Skeletal muscle cell (primary cell): ENCODE measurements around the gene RGL3.
A peak's percentile ranks its signal among the peaks of the same experiment; 100 is the strongest.
"Not testable (repeated sequence)": the region's sequence is repeated elsewhere in the genome, so short reads cannot be mapped to it uniquely, and the experiment has no call there.

ENCODE experiments used
- DNase-seq: peaks from one replicate; pipeline ENCODE4 v3.0.0-alpha.2; 2010; ENCODE audit warnings: low read depth
- H3K4me3 ChIP-seq: 2 replicates; pipeline ENCODE4 v1.5.1; 2011; ENCODE audit warnings: low read depth, mild to moderate bottlenecking, control low read depth, low read length, moderate library complexity

RGL3 gene

DNA sequence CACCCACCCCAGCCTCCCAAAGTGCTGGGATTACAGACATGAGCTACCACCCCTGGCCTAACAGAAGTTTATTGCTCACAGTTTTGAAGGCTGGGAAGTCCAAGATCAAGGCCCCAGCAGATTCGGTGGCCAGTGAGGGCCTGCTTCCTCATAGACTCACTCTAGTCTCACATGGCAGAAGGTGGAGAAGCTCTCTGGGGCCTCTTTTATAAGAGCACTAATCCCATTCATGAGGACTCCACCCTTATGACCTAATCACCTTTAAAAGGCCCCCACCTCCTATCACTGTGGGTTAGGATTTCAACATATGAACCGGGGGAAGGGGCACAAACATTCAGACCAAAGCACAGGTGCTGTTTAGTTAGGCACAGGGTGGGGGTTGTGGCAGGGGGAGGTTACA is 51.6 kb downstream of the RGL3 start:
- no peak overlapping the region for H3K4me3 ChIP-seq
- no peak for DNase-seq

DNA sequence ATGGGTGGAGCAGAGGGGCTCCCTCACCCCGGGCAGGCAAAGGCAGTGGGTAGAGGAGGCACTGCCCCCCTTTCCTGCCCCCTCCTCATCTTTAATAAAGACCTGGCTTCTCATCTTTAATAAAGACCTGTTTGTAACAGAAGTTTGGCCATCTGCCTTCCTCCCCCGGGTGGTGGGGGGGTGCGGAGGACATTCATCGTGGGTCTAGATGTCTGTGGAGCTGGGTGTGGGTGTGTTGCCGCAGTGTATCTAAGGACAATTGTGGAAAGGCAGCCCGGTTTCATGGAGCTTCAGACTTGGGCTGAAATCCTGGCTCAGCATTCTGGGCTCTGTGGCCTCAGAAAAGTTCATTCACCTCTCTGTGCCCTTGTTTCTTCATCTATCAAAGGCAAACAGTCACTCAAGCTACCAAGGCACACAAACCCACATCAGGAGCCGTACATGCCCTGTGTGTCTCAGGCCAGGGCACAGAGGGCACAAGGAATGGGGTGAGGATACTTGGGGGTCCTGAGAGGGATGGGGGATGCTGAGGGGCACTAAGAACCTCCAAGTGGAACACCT is 53.5 kb downstream of the RGL3 start:
- no peak for DNase-seq
- H3K4me3 ChIP-seq, result no peak overlapping the region

DNA sequence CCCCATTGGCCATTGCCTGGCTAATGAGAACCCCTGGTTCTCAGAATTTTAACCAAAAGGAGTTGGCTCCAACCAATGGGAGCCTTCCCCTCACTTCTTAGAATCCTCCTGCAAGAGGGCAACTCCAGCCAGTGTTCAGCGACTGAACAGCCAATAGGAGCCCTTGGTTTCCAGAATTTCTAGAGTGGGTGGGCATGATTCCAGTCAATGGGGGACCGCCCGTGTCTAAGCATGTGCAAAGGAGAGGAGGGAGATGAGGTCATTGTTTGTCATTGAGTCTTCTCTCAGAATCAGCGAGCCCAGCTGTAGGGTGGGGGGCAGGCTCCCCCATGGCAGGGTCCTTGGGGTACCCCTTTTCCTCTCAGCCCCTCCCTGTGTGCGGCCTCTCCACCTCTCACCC is 54.2 kb downstream of the RGL3 start:
- no peak for DNase-seq
- no peak overlapping the region for H3K4me3 ChIP-seq

DNA sequence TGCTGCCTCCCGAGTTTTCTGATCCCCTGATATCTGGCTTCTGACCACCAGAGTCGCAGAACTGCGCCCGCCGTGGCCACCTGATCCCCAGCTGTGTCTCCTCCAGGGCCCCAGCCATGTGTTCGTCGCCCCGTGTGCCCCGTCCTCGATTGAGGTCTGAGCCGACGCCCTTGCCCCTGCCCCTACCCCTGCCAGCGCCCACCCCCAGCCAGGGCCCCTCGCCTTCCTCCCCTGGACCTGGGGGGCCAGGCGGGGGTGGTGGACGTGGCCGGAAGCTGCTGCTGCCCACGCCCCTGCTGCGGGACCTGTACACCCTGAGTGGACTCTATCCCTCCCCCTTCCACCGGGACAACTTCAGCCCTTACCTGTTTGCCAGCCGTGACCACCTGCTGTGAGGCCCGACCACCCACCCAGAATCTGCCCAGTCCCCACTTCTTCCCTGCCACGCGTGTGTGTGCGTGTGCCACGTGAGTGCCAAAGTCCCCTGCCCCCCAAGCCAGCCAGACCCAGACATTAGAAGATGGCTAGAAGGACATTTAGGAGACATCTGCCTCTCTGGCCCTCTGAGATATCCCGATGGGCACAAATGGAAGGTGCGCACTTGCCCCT is 54.7 kb downstream of the RGL3 start:
- DNase-seq, result no peak
- H3K4me3 ChIP-seq, result no peak overlapping the region

DNA sequence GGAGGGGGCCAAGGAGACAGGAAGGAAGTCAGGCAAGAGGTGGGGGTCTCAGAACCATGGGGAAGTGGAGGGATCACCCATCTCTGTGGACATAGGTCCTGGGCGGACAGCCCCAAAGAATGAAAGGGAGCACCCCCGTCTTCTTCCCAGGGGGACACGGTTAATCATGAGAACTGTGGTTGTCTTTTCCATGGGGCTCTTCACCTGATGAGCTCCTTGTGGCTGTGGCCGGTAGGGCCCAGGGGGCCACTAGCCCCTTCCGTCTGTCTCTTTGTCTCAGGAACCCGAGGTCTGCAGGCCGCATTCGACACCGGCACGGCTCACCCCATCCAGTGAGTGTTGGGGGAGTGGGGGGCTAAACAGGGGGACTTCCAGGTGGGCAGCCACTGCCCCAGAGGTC is 55.2 kb downstream of the RGL3 start:
- DNase-seq, result no peak
- H3K4me3 ChIP-seq, result no peak overlapping the region

DNA sequence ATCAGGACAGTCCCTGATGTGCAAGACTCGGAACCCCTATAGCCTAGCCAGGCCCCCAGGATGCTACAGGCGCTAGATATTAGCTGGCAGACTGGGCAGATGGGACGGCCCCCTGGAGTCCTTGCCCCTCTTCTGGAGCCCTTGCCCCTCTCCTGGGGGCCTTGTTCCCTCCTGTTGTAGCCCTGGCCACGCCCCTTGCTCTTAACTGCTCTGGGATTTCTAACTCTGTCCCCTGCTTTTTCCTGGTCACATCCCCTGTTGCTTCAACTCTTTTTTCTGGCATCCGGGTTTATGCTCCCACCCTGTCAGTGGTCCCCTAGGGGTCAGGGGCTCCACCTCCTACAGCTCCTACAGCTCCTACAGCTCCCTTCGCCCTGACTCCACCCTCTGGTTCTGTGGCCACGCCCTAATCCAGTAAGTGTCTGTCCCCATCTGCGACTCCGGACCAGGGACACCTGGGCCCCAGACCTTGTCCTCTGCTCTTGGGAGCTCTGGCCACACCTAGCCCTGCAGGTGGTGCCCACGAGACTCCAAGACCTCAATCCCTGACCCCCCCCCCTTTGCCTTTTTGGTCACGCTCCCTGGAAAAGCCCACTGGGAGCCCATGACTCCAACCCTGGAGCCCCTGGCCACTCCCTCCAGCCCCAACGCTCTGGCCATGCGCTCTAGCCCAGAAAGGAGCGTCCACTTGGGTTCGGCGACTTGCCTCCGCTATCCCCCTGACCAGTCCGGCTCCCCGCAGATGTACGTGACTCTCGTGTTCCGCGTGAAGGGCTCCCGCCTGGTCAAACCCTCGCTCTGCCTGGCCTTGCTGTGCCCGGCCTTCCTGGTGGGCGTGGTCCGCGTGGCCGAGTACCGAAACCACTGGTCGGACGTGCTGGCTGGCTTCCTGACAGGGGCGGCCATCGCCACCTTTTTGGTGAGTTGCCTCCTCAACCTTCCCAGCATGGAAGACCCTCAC is 57.1 kb downstream of the RGL3 start:
- H3K4me3 ChIP-seq, result no peak overlapping the region
- DNase-seq, result no peak

DNA sequence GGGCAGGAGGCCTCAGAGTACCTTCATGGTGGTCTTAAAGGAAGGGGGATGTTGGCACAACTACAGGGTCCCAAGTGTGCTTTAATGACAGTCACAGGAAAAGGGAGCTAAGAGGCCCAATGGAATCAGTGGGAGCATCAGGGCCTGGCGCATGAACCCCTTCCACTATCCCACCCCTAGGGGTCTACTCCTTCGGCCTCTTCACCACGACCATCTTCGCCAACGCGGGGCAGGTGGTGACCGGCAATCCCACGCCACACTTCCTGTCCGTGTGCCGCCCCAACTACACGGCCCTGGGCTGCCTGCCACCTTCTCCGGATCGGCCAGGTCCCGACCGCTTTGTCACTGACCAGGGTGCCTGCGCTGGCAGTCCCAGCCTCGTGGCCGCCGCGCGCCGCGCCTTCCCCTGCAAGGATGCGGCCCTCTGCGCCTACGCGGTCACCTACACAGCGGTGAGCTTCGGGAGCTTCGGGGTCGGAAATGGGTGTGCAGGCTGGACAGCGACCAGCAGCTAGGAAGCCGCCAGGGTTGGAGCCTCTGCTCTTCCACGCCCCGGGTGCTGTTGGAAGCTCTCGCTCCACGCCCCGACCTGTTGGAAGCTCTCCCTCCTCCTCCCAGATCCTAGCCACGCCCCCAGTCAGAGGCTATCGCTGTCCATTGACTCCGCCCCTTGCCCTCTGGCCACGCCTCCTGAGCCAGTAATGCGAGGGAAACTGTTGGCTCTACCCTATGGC is 57.9 kb downstream of the RGL3 start:
- H3K4me3 ChIP-seq, result no peak overlapping the region
- no peak for DNase-seq

DNA sequence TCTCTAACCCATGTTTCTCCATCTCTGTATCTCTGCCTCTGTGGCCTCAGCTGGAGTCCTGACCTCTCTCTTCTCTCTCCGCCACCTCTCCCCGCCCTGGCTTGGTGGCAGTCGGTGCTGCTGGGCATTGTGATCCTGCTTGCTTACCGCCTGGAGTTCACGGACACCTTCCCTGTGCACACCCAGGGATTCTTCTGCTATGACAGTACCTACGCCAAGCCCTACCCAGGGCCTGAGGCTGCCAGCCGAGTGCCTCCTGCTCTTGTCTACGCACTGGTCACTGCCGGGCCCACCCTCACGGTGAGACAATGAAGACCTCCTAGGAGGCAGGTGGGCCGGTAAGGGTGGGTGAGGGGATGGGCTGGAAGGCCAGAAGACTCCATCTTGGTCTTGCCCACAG is 59.7 kb downstream of the RGL3 start:
- DNase-seq, result no peak

DNA sequence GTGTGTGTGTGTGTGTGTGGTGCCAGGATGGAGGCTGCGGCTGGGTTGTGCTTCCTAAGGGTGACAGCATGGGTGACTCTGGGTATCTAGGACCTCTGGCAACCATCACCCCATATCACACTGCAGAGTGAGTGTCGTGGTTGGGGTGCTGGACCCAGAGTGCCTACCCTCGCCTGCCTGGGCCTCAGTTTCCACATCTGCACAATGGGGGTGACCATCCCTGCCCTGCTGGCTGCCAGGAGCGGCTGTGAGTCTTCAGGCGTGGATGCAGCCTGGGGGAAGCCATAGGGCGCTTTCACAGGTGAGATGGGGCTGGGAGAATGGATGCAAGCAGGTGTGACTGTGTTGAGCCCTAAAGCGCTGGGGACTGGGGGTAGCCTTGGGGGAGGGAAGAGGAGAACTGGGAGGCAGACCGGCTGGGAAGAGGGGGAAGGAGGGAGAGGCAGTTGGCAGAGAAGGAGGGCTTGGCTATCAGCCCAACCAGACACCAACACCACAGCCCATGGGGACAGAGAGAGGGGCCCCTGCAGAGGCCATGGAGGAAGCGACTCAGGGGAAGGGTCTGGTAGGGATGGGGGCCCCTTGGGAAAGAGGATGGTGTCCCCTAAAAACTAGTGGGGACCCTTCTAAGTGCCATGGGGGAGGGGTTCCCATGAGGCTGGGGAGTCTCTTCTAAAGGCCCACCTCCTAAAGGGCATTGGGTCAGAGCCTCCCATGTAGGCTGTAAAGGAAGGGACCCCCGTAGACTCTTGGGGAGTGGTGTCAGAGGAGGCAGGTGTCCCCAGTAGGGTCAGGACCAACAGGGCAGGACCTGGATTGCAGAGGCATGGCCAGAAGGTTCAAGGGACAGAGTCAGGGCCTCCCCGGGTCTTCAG is 62.2 kb downstream of the RGL3 start:
- H3K4me3 ChIP-seq, result no peak overlapping the region
- DNase-seq, result no peak

More for the DNA sequence above, 59.7 kb downstream of the RGL3 start:
- H3K4me3 ChIP-seq, result no peak overlapping the region

DNA sequence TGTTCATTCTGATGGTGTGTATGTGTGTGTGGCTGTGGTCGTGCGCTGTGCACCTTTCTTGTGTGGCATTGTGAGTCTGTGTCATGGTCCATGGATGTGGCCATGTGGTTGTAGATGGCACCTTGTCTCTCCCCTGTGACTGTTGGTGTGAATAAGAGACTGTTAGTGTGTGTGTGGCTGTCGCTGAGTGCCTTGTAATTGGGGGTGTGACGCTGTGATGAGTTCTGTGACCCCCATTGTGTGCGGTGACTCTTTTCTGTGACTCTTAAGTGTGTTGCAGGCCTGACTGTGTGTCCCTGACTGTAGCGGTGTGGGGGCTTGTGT is 63.1 kb downstream of the RGL3 start:
- peak overlapping the region; percentile 67 for H3K4me3 ChIP-seq
- no peak for DNase-seq

DNA sequence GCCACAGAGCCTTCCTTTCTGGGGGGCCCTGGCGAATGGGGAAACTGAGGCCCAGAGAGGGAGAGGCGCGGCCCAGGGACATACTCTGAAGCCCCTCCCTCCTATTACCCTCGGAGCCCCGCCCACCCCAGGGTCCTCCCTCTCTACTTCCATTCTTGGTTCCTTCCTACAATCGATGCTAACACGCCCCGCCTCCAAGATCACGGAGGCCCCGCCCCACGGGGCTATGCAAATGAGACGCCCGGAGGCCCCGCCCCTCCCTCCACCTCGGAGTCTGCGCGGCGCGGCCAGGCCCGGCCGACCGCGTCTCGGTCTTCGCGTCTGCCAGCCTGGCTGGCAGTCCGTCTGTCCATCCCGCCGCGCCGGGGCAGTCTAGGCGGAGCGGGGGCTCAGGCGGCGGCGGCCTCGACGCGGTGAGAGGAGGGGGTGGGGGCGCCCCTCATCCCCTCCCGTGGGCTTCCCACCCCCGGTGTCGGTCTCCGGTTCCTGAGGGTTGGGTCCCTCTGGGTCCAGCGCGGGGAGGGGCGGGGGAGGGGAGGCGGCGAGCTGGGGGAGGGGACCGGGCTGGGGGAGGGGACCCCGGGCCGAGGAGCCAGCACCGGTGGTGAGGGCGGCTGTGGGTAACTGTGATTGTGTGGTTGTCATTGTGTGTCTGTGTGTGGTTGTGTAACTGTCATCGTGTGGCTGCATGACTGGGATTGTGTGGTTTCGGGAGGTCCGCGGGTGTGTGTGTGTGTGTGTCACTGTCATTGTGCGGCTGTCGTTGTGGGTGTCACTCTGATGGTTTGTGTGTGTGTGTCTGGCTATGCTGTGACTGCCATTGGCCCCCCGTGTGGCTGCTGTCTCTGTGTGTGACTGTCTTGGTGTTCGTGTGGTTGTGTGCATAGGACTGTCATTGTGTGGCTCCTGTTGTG is 63.7 kb downstream of the RGL3 start, which contains the start of gene PLPPR2:
TSS of gene PLPPR2 (plus strand) at position 273 of the 914 bp plus-strand sequence. CDS start 2,242 bp downstream, outside the sequence.
- DNase-seq, result peak; percentile 48

DNA sequence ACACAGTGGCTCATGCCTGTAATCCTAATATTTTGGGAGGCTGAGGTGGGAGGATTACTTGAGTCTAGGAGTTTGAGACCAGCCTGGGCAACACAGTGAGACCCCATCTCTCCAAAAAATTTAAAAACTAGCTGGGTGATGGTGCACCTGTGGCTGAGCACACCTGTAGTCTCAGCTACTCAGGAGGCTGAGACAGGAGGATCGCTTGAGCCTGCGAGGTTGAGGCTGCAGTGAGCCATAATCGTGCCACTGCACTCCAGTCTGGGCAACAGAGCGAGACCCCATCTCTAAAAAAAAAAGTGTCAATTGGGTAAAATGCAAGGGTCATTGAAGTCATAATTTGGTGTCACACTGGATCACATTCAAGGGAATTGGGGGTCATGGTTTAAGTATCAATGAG is 65.0 kb downstream of the RGL3 start:
- DNase-seq, H3K4me3 ChIP-seq: not testable (repeated sequence)

More for the DNA sequence above, 63.7 kb downstream of the RGL3 start, which contains the start of gene PLPPR2:
- peak within 1 kb of the TSS; percentile 67 for H3K4me3 ChIP-seq

DNA sequence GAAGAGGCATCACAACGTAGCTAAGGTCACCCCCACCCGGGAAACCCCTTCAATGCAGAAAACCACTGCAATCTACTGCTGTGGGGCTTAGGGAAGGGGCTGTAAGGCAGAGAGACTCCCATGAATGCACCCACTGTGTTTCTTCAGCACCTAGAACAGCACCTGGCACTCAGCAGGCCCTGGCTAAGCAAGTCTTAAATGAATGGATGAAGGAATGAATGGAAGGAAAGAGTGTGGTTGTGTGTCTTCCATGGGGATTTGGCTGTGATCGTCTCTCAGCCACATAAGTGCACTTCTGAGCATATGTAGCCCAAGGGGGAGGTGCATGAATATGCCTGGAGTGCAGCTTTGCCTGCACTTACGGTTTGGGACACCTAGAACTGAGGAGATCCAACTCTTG is 69.9 kb downstream of the RGL3 start:
- no peak overlapping the region for H3K4me3 ChIP-seq
- no peak for DNase-seq

DNA sequence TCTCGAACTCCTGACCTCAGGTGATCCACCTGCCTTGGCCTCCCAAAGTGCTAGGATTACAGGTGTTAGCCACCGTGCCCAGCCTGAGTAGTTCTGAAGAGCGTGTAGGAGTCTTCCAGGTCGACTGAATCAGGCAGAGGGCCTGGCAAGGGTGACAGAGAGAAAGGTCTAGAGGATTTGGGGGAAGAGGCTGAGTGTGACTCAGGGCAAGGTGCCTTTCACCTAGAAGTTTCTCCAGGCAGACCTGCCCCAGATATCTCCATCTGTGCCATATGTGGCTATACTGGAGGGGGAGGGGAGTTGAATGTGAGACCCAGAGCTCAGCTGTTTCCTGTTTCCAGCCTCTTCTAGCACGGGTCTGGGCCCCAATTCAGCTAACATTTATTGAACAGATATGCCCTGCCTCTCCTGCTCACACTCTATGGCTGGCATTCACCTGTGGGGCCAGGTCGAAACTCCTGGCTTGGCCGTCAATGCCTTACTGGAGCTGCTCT is 71.5 kb downstream of the RGL3 start:
- H3K4me3 ChIP-seq, result no peak overlapping the region
- no peak for DNase-seq

DNA sequence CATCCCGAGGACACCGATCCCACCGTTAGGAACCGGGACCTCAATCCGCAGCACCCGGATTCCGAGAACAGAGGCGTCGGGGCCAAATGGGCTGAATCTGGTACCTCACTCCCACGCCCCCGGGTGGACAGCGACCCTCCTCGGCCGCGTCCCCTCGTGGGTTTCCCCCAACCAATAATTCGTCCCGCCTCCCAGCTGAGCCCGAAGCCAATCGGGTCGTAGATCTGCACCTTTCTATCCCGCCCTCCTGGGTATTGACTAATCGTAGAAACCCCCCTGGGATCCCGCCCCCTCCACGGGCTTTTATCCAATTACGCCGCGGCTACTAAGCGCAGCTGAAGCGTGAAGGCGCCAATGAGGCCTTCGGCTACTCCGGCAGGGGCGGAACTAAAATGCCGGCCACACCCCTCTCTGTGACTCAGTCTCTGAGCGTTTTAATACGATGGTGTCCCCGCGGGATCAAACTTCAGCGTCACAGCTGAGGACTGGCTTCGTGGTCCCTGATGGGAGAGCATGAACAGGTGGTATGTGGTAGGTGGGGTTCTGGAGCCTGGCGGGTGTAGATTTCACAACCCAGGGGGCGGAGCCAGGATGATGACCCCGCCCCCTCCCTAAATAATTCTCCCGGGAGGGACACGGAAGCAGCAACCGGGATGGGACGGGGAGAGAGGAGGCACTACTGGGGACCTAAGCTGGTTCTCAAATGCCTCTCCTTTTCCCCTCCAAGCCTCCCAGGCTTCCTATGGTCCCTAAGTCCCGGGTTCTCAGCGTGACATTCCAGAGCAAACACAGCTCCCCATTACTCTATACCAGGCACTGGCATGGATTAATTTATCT is 72.8 kb downstream of the RGL3 start, which contains the start of the genes CCDC159 and TMEM205:
TSS of gene CCDC159 (plus strand) at position 416 of the 837 bp plus-strand sequence. CDS start at position 504, 88 bp downstream.
TSS of gene TMEM205 (minus strand) at position 165 of the 837 bp plus-strand sequence. CDS start 649 bp downstream, outside the sequence.
- DNase-seq, result peak; percentile 96
- peak within 1 kb of the TSS; percentile 67 for H3K4me3 ChIP-seq

DNA sequence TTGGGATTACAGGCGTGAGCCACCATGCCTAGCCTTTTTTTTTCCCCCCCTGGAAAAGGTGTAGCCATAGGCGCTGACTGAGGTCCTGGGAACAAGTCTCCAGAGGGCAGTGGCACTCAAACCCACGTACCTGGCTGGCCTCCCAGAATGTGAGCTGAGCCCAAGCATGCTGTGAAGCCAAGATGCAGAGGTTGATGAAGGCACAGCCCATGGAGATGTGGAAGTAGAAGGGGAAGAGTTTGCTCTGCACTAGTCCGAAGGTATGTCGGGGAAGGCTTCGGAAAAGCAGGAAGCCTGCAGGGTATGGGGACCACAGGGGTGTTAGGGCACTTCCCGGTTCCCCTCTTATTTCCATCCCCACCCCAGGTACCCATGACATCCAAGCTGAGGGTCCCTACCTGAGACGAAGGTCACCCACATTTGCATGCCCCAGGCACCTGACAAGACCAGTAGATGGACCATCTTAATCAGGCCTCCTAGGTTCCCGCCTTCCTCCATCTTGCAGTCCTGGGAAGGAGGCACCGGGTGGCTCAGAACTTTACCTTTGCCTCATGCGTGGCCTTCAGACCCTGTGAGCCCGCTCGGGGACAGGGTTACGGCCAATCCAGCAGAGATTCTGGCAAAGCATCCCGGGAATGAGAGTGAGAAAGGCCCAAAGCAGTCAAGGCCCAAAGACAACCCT is 73.9 kb downstream of the RGL3 start:
- no peak for DNase-seq
- peak overlapping the region; percentile 67 for H3K4me3 ChIP-seq
